GM19099 (cell line): Measurements from ENCODE around the gene CLTC.

ENCODE experiments used
- POLR2A ChIP-seq: IDR thresholded peaks from 3 replicates; pipeline ENCODE4 v1.6.1; 2011; ENCODE audit warnings: low read depth; ENCODE audit not compliant: insufficient read length; ENCODE audit errors: extremely low read depth

Gene CLTC

DNA sequence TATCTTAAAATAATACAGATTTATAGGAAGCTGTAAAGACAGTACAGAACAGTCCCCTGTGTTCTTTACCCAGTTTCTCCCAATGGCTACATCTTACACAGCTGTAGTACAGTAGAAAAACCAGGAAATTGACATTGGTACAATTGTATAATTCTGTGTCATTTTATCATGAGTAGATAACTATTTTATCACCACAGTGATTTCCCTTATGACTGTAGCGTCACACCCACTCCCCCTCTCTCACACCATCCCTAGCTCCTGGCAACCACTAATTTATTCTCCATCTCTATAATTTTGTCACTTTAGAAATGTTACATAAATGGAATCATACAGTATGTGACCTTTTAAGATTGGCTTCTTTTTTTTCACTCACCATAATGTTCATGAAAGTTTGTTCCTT is 30.9 kb downstream of the CLTC start:
- no peak for TF ChIP-seq POLR2A

DNA sequence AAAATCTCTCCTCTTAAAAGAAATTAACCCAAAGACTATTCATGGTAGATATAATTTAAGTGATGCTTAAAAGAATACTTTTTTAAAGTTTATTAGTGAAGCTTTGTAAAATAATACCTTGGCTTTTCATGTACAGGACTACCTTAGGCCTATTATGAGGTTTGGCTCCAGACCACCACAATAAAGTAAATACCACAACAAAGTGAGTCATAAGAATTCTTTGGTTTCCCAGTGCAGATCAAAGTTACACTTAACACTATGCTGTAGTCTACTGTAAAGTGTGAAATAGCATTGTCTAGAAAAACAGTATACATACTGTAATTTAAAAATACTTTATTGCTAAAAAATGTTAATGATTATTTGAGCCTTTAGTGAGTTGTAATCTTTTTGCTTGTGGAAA is 31.7 kb downstream of the CLTC start:
- no peak for TF ChIP-seq POLR2A

DNA sequence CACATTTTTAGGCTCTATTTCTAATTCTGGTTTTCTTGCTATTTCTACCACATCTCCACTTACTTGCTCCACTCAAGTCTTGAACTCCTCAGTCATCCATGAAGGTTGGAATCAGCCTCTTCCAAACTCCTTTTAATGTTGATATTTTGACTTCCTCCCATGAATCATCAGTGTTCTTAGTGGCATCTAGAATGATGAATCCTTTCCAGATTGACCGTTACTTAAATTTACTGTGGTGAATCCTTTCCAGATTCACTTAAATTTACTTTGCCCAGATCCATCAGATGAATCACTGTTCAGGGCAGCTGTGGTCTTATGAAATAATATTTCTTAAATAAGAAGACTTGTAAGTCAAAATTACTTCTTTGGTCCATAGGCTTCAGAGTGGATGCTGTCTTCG is 32.4 kb downstream of the CLTC start:
- no peak for TF ChIP-seq POLR2A

DNA sequence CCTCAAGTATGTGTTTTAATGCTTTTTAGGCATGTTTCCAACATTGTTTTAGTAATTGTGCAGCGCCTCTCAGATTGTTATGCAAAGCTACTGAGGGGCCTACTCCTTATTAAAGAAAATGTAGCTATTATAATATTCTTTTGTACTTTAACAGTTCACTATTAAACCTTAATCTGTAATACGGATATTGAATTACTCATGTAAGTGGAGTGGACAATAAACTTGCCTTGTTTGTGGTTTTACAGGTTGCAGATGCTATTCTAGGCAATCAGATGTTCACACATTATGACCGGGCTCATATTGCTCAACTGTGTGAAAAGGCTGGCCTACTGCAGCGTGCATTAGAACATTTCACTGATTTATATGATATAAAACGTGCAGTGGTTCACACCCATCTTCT is 46.5 kb downstream of the CLTC start:
- no peak for TF ChIP-seq POLR2A

DNA sequence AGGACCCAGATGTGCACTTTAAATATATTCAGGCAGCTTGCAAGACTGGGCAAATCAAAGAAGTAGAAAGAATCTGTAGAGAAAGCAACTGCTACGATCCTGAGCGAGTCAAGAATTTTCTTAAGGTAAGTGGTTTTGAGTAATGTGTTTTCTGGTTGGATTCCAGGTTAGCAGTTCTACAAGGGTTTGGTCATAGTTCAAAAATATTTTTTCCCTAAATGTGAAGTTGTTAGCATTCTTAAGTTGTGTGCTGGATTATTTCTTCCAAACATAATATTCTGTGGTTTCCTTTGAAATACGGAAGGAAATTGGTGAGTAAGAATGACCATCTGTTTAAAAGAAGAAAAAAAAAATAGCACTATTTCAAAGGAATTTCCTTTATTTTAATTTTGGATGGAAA is 49.1 kb downstream of the CLTC start:
- TF ChIP-seq POLR2A: no peak

DNA sequence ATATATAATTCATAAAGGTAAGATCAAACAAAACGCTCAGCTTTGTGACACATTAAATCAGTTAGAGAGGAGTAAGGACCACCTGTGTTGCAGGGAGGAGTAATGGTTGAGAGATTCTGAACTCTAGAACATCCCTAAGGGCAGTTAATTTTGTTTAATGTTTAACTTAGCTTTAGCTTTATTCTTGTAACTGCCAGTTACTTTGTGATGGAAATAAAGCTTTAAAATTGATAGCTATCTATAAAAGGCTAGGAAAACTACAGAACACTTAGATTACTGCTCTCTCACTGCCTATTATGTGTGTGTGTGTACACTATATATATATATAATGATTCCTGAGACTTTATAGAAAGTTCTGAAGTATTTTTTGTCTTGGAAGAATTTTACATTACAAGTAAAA is 49.7 kb downstream of the CLTC start:
- no peak for TF ChIP-seq POLR2A

DNA sequence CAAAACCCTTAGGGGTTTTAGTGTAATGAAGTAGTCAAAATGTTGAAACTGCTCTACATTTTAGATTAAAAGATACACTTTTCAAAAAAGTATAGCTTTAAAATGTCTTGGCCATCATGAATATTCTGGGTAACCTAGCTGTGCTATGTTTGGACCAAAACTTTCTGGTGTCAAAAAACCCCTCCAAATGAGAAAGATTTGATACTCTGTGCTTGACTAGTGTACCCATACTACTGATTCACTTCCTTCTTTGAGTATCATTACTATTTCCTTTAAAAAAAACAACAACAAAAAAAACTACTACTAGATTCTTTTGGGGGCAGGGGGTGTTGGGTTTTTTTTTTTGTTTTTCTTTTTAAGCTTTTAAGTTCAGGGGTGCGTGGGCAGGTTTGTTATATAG is 50.2 kb downstream of the CLTC start:
- no peak for TF ChIP-seq POLR2A

DNA sequence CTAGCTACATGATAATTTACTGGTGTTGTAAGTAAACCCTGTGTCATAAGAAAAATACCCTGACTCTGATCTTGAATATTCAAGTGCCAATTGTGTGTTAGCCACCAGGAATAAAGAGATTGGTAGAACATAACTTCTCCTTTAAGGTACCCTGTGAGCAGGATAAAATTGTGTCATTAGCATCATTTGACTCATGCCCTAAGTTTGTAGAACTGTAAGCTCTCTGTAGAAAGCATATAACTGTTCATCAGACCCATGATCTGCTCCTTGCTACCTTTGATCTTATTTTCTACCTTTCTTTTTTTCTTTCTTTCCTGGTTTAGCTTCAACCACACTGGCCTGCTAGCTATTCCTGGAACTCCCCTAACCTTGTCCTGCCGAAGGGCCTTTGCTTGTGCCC is 51.7 kb downstream of the CLTC start:
- TF ChIP-seq POLR2A: no peak

DNA sequence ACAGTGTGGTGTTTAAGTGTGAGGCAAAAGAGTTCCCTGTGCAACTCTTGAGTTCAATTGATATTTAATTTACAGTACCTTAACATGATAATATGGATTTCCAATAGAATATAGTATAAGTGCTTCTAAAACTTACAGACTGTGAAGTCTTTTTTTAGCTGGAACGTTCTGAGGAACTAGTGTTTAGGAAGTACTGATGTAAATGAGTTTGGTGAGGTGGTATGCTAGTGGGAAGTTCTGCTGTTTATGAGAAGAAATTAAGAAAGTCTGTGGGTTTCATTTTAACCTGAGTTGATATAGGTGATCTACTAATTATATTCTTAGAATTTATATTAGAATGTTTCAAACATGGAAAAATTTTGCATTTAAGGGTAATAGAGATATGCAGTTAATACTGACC is 55.5 kb downstream of the CLTC start:
- TF ChIP-seq POLR2A: no peak

DNA sequence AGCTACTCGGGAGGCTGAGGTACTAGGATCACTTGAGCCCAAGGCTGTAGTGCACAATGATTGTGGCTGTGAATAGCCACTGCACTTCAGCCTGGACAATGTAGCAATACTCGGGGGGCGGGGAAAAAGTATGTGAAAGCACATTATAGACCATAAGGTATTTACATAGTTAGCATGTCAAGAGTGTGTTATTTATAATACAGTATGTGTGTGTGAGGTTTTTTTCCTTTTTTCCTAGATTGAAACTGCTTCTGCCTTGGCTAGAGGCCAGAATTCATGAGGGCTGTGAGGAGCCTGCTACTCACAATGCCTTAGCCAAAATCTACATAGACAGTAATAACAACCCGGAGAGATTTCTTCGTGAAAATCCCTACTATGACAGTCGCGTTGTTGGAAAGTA is 57.0 kb downstream of the CLTC start:
- TF ChIP-seq POLR2A: no peak

DNA sequence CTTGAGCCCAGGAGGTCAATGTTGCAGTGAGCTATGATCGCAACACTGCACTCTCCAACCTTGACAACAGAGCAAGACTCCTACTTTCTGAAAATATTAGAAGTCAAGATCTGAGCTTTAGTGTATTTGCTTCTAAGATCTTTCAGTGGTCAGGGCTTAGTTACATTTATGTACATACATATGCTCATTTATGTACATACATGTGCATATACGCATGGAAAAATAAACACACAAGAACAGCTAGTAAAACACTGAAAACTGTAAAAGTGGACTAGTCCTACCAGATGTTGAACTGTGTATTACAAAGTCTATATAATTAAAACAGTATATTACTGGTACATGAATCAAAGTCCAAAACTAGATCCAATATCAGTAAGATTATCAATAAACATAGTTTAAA is 59.2 kb downstream of the CLTC start:
- TF ChIP-seq POLR2A: no peak

DNA sequence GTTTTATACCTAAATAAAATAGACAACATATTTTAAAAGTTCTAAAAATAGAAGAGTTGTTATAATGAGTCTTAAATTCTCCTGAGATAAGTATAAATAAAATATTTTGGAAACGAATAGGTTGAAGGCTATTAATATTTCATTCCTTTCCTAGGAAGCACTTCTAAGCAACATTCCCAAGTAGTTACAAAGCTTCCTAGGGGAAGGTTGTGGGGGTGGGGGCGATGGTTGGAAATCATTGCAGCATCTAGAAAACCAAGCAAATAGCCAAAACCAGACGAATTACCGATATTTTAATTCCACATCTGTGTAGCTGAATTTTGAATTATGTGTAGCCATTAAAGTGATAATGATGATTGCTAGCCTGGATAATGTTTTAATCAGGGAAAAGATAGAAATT is 60.6 kb downstream of the CLTC start:
- TF ChIP-seq POLR2A: no peak

DNA sequence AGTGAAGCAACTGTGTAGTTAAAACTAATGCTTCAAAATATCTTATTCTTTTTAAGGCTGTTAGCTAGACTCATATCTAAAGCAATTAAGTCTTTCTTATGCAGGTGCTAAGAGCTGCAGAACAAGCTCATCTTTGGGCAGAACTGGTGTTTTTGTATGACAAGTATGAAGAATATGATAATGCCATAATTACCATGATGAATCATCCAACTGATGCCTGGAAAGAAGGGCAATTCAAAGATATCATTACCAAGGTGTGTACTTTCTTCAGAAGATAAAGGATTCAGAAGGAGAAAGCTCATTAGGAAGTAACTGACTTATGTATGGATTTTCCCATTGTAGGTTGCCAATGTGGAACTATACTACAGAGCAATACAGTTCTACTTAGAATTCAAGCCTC is 63.6 kb downstream of the CLTC start:
- TF ChIP-seq POLR2A: no peak

DNA sequence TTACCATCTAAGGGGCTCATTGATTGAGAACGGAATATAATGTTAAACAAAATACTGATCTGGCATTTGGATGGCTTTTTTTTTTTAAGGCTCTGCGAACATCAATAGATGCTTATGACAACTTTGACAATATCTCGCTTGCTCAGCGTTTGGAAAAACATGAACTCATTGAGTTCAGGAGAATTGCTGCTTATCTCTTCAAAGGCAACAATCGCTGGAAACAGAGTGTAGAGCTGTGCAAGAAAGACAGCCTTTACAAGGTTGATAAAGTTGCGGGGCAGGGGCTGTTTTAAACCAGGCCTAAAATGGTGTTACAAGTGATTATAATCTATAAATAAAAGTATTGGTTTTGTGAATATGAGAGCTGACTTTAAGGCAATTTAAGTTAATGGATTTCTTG is 65.3 kb downstream of the CLTC start:
- TF ChIP-seq POLR2A: no peak

DNA sequence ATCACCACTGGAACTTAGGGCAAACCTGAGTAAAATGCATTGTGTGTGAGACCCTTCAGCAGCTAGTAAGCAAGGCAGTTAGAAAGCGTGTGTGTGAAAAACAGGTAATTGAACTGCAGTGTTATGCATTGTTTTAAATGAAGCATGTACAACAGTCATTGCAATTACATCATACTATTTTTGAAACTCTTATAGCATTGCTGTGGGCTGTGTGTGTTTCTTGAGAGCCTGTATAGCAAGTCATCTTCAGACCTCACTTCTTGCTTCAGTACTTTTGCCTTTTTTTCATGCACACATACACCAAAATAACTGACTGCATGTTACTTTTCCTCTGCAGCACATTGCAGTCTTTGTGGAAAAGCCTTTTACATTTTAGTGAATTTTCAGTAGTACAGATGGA is 68.3 kb downstream of the CLTC start:
- TF ChIP-seq POLR2A: no peak

DNA sequence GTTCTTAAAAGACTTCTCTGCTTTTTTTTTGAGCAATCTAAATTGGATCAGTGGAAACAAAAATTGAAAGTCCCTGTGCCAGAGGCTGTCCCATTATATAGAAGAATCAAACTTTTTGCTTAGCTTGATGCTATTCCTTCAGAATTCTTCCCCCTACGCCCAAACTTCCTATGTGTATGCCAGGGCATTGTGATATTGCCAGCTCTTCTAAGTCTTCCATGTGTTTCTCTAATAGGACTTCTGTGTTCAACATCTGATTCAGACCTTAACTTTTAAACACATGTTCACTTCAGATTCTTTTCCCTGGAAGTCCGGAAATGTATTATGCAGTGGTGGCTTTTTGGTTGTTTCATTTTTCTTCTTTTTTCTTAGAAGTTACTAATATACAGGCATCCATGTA is 68.8 kb downstream of the CLTC start:
- no peak for TF ChIP-seq POLR2A

DNA sequence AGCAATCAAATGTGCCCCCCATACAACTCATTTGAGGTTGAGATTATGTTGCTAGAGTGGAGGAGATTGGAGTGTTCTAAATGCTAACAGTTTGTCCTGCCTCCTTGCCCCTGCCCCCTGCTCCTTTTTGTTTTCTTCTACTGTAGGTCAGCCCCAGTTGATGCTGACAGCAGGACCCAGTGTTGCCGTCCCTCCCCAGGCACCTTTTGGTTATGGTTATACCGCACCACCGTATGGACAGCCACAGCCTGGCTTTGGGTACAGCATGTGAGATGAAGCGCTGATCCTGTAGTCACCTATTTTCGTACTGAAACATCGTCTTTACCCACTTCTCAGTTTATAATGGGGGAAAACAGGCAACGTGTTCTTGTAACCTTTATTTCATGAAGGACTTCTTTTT is 73.9 kb downstream of the CLTC start:
- no peak for TF ChIP-seq POLR2A

DNA sequence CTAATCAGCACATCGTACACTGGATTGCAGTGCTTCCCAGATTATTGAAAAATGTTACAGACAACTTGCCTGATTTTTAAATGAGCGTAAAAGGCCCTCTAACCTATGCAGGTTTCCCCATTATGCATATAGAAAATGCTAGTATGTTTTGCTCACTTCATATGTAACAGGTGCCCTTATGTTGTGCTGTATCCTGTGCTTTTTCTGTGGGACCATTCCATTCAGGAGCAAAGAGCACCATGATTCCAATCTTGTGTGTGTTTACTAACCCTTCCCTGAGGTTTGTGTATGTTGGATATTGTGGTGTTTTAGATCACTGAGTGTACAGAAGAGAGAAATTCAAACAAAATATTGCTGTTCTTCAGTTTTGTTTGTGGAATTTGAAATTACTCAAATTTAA is 74.6 kb downstream of the CLTC start:
- no peak for TF ChIP-seq POLR2A
